ENCODE measurements around the gene HOXD1. TPM values are rescaled to one million over a fixed set of nuclear protein-coding genes. Genes with fewer than 3 reads are reported as not detected.

Gene HOXD1
- total and polyA plus RNA-seq, 2 of the 4 experiments (the other 2 are of a cell fraction) = not detected

- Histone ChIP-seq H2BK15ac (ENCODE audit: low read depth, low read length) (no peak overlapping the region), H3K9me3 (ENCODE audit: control insufficient read depth, insufficient read depth, low read length) (no peaks in the 10 kb centered on the region), H3K4me1 (ENCODE audit: control insufficient read depth, insufficient read depth, low read length) (no peaks in the 10 kb centered on the region), H3K4me3 (ENCODE audit: insufficient read depth, low read depth, low read length) (no peak overlapping the region), H2BK120ac (ENCODE audit: low read depth, low read length) (no peak overlapping the region), H3K18ac (ENCODE audit: low read depth, low read length) (no peak overlapping the region), H2AFZ (replicated peaks; ENCODE audit: low read length, poor library complexity) (no peak overlapping the region), H4K8ac (ENCODE audit: low read depth in 2 of 2, low read length in 2 of 2) (no peak overlapping the region), H3K56ac (ENCODE audit: extremely low read depth, insufficient read depth, low read length) (no peak overlapping the region), H3K4me2 (ENCODE audit: low read depth, low read length) (no peak overlapping the region), H3K79me1 (ENCODE audit: low read depth in 1 of 2, low read length in 2 of 2) (no peaks in the 10 kb centered on the region), H2AK9ac (replicated peaks; ENCODE audit: low read depth, low read length, poor library complexity) (no peak overlapping the region), H3K14ac (replicated peaks; ENCODE audit: low read depth, low read length) (no peak overlapping the region), H3K9me1 (ENCODE audit: insufficient read depth, low read length) (no peaks in the 10 kb centered on the region), H3K9ac (ENCODE audit: low read depth, low read length) (no peak overlapping the region), H2BK5ac (ENCODE audit: low read depth, low read length, poor library complexity, severe bottlenecking) (no peak overlapping the region), H4K5ac (ENCODE audit: low read depth, low read length) (no peak overlapping the region), H4K91ac (ENCODE audit: insufficient read depth, low read depth, low read length) (no peak overlapping the region), H3K23ac (ENCODE audit: low read depth, low read length) (no peak overlapping the region), H3K27ac (ENCODE audit: insufficient read depth, low read length) (no peak overlapping the region), H3K27me3 (ENCODE audit: control insufficient read depth, insufficient read depth, low read length) (peaks cover 3% of the 10 kb centered on the region; the same call in 1 of the 2 replicates), H2BK20ac (ENCODE audit: low read depth, low read length) (no peak overlapping the region), H3K36me3 (ENCODE audit: control insufficient read depth, insufficient read depth, low read length) (no peaks in the 10 kb centered on the region), H3K4ac (ENCODE audit: low read depth, low read length) (no peak overlapping the region), H2AK5ac (ENCODE audit: low read depth, low read length) (no peak overlapping the region), H4K20me1 (ENCODE audit: insufficient read depth, low read length) (no peaks in the 10 kb centered on the region)
- WGBS, 2 experiments (ENCODE audit: extremely low coverage in 2 of 2, insufficient read length in 1 of 2) = no CpG with 5 or more reads among the region's 1 CpG
- ChIA-PET CTCF (no interaction called here), POLR2A (ENCODE audit: unreplicated experiment) (no interaction called here)
- BruUV-seq (replicated peaks) = no TSS peak
- in situ Hi-C loops (cut with MboI; ENCODE audit: low sequenced_read_pairs) = no loop called here
- DNase-seq (no peak), ATAC-seq (ENCODE audit: low read depth) (no peak)
- intact Hi-C loops (cut with micrococcal nuclease) = no loop called here
- TF ChIP-seq CHD1 (IDR thresholded peaks at IDR 0.05; ENCODE audit: low read depth, low read length) (no peak), RFX5 (IDR thresholded peaks at IDR 0.05; ENCODE audit: low read depth, low read length) (no peak), RAD21 (IDR thresholded peaks at IDR 0.05; ENCODE audit: low read length) (no peak), CEBPB (IDR thresholded peaks at IDR 0.05; ENCODE audit: low read depth, low read length) (no peak), NFE2L2 (IDR thresholded peaks at IDR 0.05; ENCODE audit: low read depth, low read length) (no peak), SMC3 (IDR thresholded peaks at IDR 0.05; ENCODE audit: low read depth, low read length) (no peak), MXI1 (IDR thresholded peaks at IDR 0.05; ENCODE audit: borderline replicate concordance, low read depth, low read length) (no peak), BHLHE40 (IDR thresholded peaks at IDR 0.05; ENCODE audit: low read depth, low read length) (no peak), MAFK (IDR thresholded peaks at IDR 0.05; ENCODE audit: low read depth, low read length) (no peak), ELK1 (IDR thresholded peaks at IDR 0.05; ENCODE audit: borderline replicate concordance, low read depth, low read length) (no peak), CTCF (conservative IDR thresholded peaks at IDR 0.05; ENCODE audit: low read depth, low read length) (no peak), FOS (IDR thresholded peaks at IDR 0.05; ENCODE audit: low read depth, low read length) (no peak), MAZ (IDR thresholded peaks at IDR 0.05; ENCODE audit: borderline replicate concordance, low read depth, low read length) (no peak), POLR2A (IDR thresholded peaks at IDR 0.05; ENCODE audit: low read depth, low read length) (no peak), USF2 (IDR thresholded peaks at IDR 0.05; ENCODE audit: low read depth, low read length) (no peak)
- dilution Hi-C loops (cut with HindIII; ENCODE audit: low sequenced_read_pairs, unreplicated experiment) = no loop called here
Observed at GRCh38 chr2:176240301-176240700, 51.8 kb downstream of the HOXD1 start.

All from IMR-90 (cell line).